Esophagus muscularis mucosa (tissue), 3 donors: ENCODE measurements around the gene LLGL1.

Experiments used
- CTCF ChIP-seq, 3 experiments: fragments of 200-600 bp in 2 of 3; fragments of 450-650 bp in 1 of 3; sonication (generic) in 2 of 3; IDR thresholded peaks; one replicate each; pipeline ENCODE4 v1.5.1; 2017 to 2019; ENCODE audit warnings: antibody characterized with exemption in 3 of 3, mild to moderate bottlenecking in 2 of 3, moderate library complexity in 1 of 3
- POLR2AphosphoS5 ChIP-seq, 2 donors: sonication (generic); formaldehyde crosslinking; IDR thresholded peaks; one replicate each; pipeline ENCODE4 v1.6.1; 2017; ENCODE audit warnings: antibody characterized with exemption in 2 of 2

- no peak for TF ChIP-seq CTCF (IDR thresholded peaks at IDR 0.05)
- TF ChIP-seq POLR2AphosphoS5 (IDR thresholded peaks at IDR 0.05) = no peak
Observed at GRCh38 chr17:18191236-18191667, 34.2 kb upstream of the LLGL1 start.
